HG03354 (cell line): ENCODE measurements around the gene CYFIP1.
A peak's percentile ranks its signal among the peaks of the same experiment; 100 is the strongest.

Experiments
- ATAC-seq: cut with Tn5 transposase; IDR thresholded peaks from one replicate; pipeline ENCODE4 v1.9.1; 2021; ENCODE audit warnings: mild to moderate bottlenecking; ENCODE audit not compliant: unreplicated experiment, poor library complexity, severe bottlenecking

CYFIP1 gene

DNA sequence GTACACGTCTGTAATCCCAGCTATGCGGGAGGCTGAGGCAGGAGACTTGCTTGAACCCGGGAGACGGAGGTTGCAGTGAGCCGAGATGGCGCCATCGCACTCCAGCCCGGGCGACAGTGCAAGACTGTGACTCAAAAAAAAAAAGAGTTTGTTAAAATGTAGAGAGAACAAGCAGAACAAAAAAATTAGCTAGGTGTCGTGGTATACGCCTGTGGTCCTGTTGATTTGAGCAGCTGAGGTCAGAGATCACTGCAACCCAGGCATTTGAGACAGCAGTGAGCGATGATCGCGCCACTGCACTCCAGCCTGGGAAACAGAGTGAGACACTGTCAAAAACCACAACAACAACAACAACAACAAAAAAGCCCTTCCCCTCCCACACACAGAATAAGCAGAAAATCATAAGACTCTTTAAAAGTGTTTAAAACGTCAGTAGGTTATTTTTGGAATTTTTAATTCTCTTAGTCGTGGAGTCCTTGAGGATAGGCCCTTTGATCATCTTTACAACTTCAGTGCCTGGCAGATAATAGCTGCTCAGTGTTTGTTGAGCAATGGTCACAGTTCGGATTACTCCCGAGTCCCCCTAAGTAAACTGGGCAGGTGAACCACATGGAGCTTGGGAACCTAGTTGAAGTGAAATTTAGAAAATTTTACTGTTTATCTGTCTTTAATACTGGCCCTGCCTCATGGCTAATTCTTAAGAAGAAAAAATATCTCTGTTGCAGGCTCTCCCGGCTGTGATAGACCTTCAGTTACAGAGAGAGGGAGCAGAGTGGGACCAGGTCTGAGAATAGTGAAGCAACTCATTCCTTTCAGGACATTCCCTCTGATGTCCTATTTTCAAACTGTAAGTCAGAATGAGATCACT is 135.5 kb downstream of the CYFIP1 start:
- no peak for ATAC-seq

- ATAC-seq: no peak
These were observed 141.0 kb downstream of the CYFIP1 start for GRCh38 chr15:22839046-22839695.

DNA sequence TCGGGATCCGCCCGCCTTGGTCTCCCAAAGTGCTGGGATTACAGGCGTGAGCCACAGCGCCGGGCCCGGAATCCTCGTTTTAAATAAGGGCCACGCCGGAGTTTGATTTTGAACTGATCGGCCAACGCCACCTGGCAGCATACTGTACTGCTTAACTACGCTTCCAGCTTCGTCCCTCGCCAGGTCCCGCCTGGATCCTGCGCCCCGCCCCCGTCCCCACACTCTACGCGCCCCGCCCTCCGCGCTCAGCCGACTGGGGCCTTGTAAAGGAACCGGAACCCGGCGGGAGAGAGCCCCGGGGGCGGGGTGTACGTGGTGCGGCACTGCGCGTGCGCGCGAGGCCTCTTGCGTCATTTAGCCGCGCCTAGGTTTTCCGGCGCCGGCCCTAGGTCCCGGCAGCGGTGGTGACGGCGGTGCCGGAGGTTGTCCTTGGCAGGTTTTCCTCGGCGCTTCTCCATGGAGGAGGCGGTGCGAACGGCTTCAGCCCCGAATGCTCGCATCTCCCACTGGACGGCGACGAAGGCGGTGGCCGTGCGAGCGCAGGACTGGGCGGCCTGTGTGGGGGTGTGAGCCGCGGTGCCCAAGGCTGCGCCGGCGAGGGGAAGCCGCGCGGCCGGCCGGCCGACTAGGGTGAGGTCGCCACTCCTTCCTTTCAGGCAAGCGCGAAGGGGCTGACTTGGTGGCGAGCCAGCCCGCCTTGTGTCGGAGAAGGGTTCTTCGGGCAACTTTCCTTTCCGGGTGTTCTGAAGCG is 141.7 kb downstream of the CYFIP1 start, which contains the start of gene NIPA2:
Gene NIPA2, plus strand, starts transcription at position 375 of the 751 bp plus-strand sequence. CDS start 13,066 bp downstream, outside the sequence.
- ATAC-seq: peak; percentile 80

- no peak for ATAC-seq
These were observed 148.7 kb downstream of the CYFIP1 start for GRCh38 chr15:22831473-22831872.

GRCh38 chr15:22827125-22827524 is 153.0 kb downstream of the CYFIP1 start:
- ATAC-seq: no peak

DNA sequence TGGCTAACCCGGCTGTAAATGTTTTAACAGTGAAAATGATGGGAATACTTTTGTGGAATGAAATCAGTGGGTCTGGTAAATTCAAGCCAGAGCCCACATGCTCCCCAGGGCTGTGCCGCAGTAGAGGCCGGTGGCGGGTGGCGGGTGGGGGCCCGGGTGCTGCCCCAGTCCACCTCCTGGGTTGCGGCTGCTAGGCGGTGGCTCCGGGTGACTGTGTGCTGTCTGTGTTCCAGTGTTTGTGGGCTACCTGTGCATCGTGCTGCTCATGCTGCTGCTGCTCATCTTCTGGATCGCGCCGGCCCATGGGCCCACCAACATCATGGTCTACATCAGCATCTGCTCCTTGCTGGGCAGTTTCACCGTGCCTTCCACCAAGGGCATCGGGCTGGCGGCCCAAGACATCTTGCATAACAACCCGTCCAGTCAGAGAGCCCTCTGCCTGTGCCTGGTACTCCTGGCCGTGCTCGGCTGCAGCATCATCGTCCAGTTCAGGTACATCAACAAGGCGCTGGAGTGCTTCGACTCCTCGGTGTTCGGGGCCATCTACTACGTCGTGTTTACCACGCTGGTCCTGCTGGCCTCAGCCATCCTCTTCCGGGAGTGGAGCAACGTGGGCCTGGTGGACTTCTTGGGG is 156.6 kb downstream of the CYFIP1 start:
- ATAC-seq: no peak

GRCh38 chr15:22819651-22820050 is 160.5 kb downstream of the CYFIP1 start:
- no peak for ATAC-seq
